GM18526 (cell line): ENCODE measurements around the gene TBC1D8B.

Source experiments
- POLR2A ChIP-seq: IDR thresholded peaks from 3 replicates; pipeline ENCODE4 v1.6.1; 2011; ENCODE audit not compliant: insufficient read length; ENCODE audit errors: extremely low read depth

TBC1D8B gene

GRCh38 chrX:106894392-106894909 lies 92.0 kb downstream of the TBC1D8B start:
- no peak for TF ChIP-seq POLR2A

DNA sequence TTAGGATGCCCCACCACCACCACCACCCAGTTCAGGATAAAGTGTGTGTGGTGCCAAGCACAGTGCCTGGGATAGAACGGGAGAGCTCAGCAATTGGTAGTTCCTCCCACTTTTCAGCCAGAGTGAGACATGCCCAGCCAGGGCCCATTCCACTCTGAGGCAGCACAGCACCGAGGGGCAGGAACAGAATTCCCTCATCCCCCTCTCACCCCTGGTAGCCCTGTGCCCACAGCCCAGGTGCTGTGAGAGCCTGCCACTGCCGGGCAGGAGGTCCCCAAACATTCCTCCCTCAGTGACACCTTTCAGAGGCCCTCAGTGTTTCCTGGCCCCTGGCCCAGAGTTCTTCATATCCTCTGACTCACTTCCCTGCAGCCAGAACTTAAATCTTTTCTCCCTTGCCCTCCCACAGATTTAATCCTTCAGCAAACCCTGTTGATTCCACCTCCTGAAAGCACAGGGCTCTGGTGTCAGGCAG lies 92.5 kb downstream of the TBC1D8B start:
- no peak for TF ChIP-seq POLR2A

DNA sequence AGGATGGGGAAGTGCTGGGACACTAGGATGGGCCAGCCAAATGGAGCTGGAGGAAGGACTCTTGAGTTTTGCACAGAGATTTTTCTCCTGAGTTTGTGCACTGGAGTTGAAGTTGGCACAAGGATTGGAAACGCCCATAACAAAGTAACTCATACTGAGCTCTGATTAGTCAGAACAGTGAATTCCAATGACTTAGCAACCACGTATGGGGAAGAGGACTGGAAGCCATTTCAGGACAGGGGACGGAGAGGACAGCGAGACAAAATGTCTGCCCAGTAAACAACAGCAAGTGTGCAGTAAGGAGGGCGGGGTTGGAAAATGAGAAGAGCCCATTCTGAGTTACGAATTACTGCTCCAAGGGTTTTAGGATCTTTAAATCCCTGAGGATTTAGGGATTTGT lies 94.8 kb downstream of the TBC1D8B start:
- no peak for TF ChIP-seq POLR2A

DNA sequence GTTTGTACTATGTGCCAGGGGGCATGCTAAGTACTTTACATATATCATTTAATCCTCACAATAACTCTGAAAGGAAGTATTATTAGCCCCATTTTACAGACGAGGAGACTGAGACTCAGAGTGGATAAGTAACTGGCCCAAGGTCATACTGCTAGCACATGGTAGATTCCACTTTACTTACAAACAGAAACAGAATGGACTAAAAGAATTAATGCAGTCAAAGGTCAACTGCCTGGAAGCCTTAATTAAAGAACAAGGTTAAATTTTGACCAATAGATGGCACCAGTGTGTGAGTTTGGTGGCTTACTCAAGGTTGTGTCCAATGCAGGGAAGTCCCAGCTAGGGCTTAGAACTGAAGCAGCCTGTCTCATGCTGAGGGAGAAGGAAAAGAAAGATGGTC lies 96.0 kb downstream of the TBC1D8B start:
- no peak for TF ChIP-seq POLR2A

DNA sequence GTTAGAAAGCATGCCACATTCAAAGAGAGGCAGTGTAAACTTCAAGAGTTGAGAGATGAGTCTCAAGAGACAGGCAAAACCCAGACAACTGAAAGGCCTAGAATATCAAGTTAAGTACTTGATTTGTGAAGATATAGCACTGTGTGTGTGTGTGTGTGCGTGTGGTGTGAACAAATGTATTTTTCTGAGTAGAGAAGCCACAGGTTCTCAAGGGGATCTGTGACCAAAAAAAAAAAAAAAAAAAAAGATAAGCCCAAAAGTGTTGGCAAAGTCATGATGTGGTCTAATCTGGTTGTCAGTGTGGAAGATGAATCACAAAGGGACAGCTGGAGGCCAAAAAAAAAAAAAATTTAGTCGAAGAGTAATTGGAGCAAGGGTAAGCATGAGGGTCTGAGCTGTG lies 96.8 kb downstream of the TBC1D8B start:
- no peak for TF ChIP-seq POLR2A

DNA sequence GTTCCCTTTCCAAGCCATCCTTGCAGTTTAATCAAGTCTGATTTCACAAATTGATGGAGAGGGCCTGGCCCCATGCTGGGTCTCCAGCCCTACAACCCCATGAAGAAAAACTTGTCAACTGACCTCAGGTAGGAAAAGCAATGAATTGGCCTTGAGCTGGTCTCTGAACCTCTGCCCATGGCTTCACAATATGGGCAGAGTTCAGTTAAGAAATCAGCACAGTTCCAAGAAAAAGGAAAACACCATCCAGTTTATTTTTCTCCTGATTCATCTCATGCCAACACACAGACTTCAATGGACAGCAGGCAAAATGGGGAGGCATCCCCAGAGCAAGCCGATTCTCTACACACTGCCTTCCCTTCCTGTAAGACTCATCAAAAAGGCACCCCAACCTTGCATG lies 97.4 kb downstream of the TBC1D8B start:
- TF ChIP-seq POLR2A, result no peak

GRCh38 chrX:106901341-106901740 lies 98.9 kb downstream of the TBC1D8B start:
- no peak for TF ChIP-seq POLR2A

GRCh38 chrX:106901781-106902219 lies 99.3 kb downstream of the TBC1D8B start:
- TF ChIP-seq POLR2A, result no peak

- TF ChIP-seq POLR2A, result no peak
These were observed 100.2 kb downstream of the TBC1D8B start for GRCh38 chrX:106902684-106903083.

- no peak for TF ChIP-seq POLR2A
These were observed 100.9 kb downstream of the TBC1D8B start, which contains the start of gene RIPPLY1 for GRCh38 chrX:106903291-106903824. TSS of gene RIPPLY1 (minus strand) at chrX:106903341. CDS start at chrX:106903287, 54 bp downstream.

- no peak for TF ChIP-seq POLR2A
These were observed 101.5 kb downstream of the TBC1D8B start for GRCh38 chrX:106903856-106904528.

GRCh38 chrX:106905064-106905708 lies 102.7 kb downstream of the TBC1D8B start:
- no peak for TF ChIP-seq POLR2A

- TF ChIP-seq POLR2A, result no peak
These were observed 103.9 kb downstream of the TBC1D8B start for GRCh38 chrX:106906361-106906760.

- TF ChIP-seq POLR2A, result no peak
These were observed 110.4 kb downstream of the TBC1D8B start for GRCh38 chrX:106912864-106913263.

GRCh38 chrX:106917830-106918500 lies 115.5 kb downstream of the TBC1D8B start:
- TF ChIP-seq POLR2A, result no peak
